HepG2 (cell line): ENCODE data around the gene RSAD2. TPM values are rescaled to one million over a fixed set of nuclear protein-coding genes. Genes with fewer than 3 reads are reported as not detected.

Experiments used
- ATAC-seq: fragments of 200-7000 bp; cut with Tn5 transposase; 3 replicates; pipeline ENCODE4 v1.9.1; 2020; ENCODE audit warnings: mild to moderate bottlenecking, moderate library complexity
- BruUV-seq: library from RNA; stranded (reverse); fragments of 400-500 nt; replicated peaks from 2 replicates; lab custom pipeline; 2021; lab: Mats Ljungman, UMichigan
- CTCF ChIA-PET: fragments of 300-600 bp; formaldehyde crosslinking; extraction: SDS; loops from one replicate; lab custom pipeline; 2021; ENCODE audit warnings: low total read pairs, inconsistent platforms, low intra/inter-chr PET ratio; lab: Yijun Ruan, JAX
- POLR2A ChIA-PET: fragments of 350-600 bp; sonication (Branson Sonifier 250); formaldehyde crosslinking; loops from one replicate; lab custom pipeline; 2020; ENCODE audit warnings: antibody characterized with exemption, inconsistent platforms; lab: Yijun Ruan, JAX
- DNase-seq: peaks from one replicate; pipeline ENCODE4 v3.0.0-alpha.2; 2015; ENCODE audit warnings: low spot score
- FAIRE-seq: peaks from 3 replicates; lab custom pipeline; 2011; peaks lifted over from hg19 to GRCh38; lab: Jason Lieb, UNC
- H2AFZ ChIP-seq: one replicate; pipeline ENCODE4 v1.6.1; 2011; ENCODE audit warnings: low read length, inconsistent platforms
- H3K27ac ChIP-seq: fragments of 300-600 bp; 3 replicates; pipeline ENCODE4 v1.8.0; 2011; ENCODE audit warnings: mixed run types, mild to moderate bottlenecking, mixed read lengths, low read length, inconsistent platforms; ENCODE audit not compliant: insufficient read depth; ENCODE audit errors: extremely low read length
- H3K27me3 ChIP-seq, 2 experiments: fragments of 200-600 bp in 1 of 2; 2 replicates in 1 of 2; 3 replicates in 1 of 2; pipeline versions ENCODE4 v1.6.0 to v1.8.0; 2011; ENCODE audit warnings: low read length in 2 of 2, mild to moderate bottlenecking in 2 of 2, moderate library complexity in 2 of 2, inconsistent platforms in 1 of 2; ENCODE audit not compliant: insufficient read depth in 2 of 2, control insufficient read depth in 1 of 2
- H3K36me3 ChIP-seq, 2 experiments: fragments of 200-600 bp in 1 of 2; replicated peaks in 1 of 2; 2 replicates in 1 of 2; 3 replicates in 1 of 2; pipeline versions ENCODE4 v1.5.1 to v1.8.0; 2011; ENCODE audit warnings: low read length in 2 of 2, inconsistent platforms in 1 of 2; ENCODE audit not compliant: insufficient read depth in 2 of 2, control insufficient read depth in 1 of 2
- H3K4me1 ChIP-seq: 2 replicates; pipeline ENCODE4 v1.5.1; 2012; ENCODE audit warnings: low read length, inconsistent platforms; ENCODE audit not compliant: insufficient read depth
- H3K4me2 ChIP-seq: 2 replicates; pipeline ENCODE4 v1.6.0; 2011; ENCODE audit warnings: low read depth, low read length, inconsistent platforms
- H3K4me3 ChIP-seq, 3 experiments: fragments of 200-600 bp in 1 of 3; sonication (generic), shearing (Covaris generic) in 1 of 3; replicated peaks in 1 of 3; 2 replicates each; pipeline ENCODE4 v1.5.1; 2011 to 2016; ENCODE audit warnings: low read length in 3 of 3, inconsistent platforms in 2 of 3, low read depth in 2 of 3, mild to moderate bottlenecking in 2 of 3, control low read depth in 1 of 3, mixed read lengths in 1 of 3; ENCODE audit not compliant: insufficient read depth in 1 of 3
- H3K79me2 ChIP-seq: one replicate; pipeline ENCODE4 v1.6.1; 2011; ENCODE audit warnings: low read length, inconsistent platforms; ENCODE audit not compliant: insufficient read depth
- H3K9ac ChIP-seq: 2 replicates; pipeline ENCODE4 v1.6.0; 2011; ENCODE audit warnings: mild to moderate bottlenecking, low read depth, low read length, inconsistent platforms; ENCODE audit not compliant: insufficient read depth
- H3K9me3 ChIP-seq: 2 replicates; pipeline ENCODE4 v1.5.1; 2012; ENCODE audit warnings: mild to moderate bottlenecking, low read length
- H4K20me1 ChIP-seq: 2 replicates; pipeline ENCODE4 v1.6.0; 2011; ENCODE audit warnings: inconsistent platforms, mild to moderate bottlenecking, low read length, moderate library complexity; ENCODE audit not compliant: insufficient read depth
- ARID3A ChIP-seq: IDR thresholded peaks from 2 replicates; pipeline ENCODE4 v1.6.1; 2012; ENCODE audit warnings: low read depth, low read length, improper control_type of control experiment
- CTCF ChIP-seq: sonication (generic); formaldehyde crosslinking; IDR thresholded peaks from 2 replicates; pipeline ENCODE4 v1.5.0; 2020; ENCODE audit warnings: mild to moderate bottlenecking, missing genetic modification reagents, moderate library complexity
- HMG20B ChIP-seq: conservative IDR thresholded peaks from 2 replicates; pipeline ENCODE4 v1.6.1; 2016; ENCODE audit warnings: missing genetic modification reagents, missing compliant biosample characterization
- KLF16 ChIP-seq, 2 experiments: sonication (generic) in 1 of 2; formaldehyde crosslinking in 1 of 2; IDR thresholded peaks; 2 replicates each; pipeline versions ENCODE4 v1.6.1 to v1.8.0; 2016 to 2023; ENCODE audit warnings: missing genetic modification reagents in 2 of 2, missing compliant biosample characterization in 1 of 2
- STAG1 ChIP-seq: sonication (generic); formaldehyde crosslinking; IDR thresholded peaks from 2 replicates; pipeline ENCODE4 v1.4.0; 2020; ENCODE audit warnings: missing genetic modification reagents
- WGBS: methylation state at CpG from one replicate; pipeline ENCODE4 v1.1.6; 2017; ENCODE audit warnings: low lambda C conversion rate; 5-methylcytosine and 5-hydroxymethylcytosine counted together
- in situ Hi-C: cut with HindIII; loops from 2 replicates; pipeline ENCODE4 v1.10.0; 2017; ENCODE audit warnings: low pct_unique_long_range_greater_than_20kb; ENCODE audit not compliant: extremely low pct_ligation_motif_present
- intact Hi-C: fragments of 100-400 bp; cut with micrococcal nuclease; formaldehyde crosslinking; loops from one replicate; pipeline ENCODE4 v1.10.0; 2022; ENCODE audit not compliant: unreplicated experiment
- polyA plus RNA-seq, 8 experiments: library from polyadenylated mRNA; depleted of rRNA in 3 of 8; stranded (reverse) in 7 of 8; unstranded in 1 of 8; fragments of >200 nt; fragmentation: Illumina TruSeq in 4 of 8; extraction: Trizol in 4 of 8; gene quantifications; 2 replicates each; pipeline versions ENCODE4 v1.2.1 to v1.2.3, GENCODE V29; 2011 to 2016; ENCODE audit warnings: low read depth in 4 of 8, missing spikeins in 1 of 8, mixed read lengths in 1 of 8; ENCODE audit not compliant: insufficient read depth in 1 of 8
- total RNA-seq, 5 experiments: library from RNA; depleted of rRNA; stranded (reverse); fragments of >200 nt; fragmentation: Illumina TruSeq; extraction: Trizol; gene quantifications; 2 replicates each; pipeline ENCODE4 v1.2.3, GENCODE V29; 2016; ENCODE audit warnings: low read depth in 1 of 5

RSAD2 gene
- total and polyA plus RNA-seq, 2 of the 13 experiments (the other 11 are each of a cell fraction or from before 2014, with no cell fraction given), result 0.11 TPM; not detected in 1

GRCh38 chr2:6828299-6828584, 49.3 kb upstream of the RSAD2 start:
- H2AFZ ChIP-seq, result no peak overlapping the region
- H3K79me2 ChIP-seq, result no peaks in the 10 kb centered on the region
- intact Hi-C loops, result loop anchor here (5.0 kb wide), 1 partner anchor 214 kb away; no protein-coding TSS in a partner anchor
- ATAC-seq, result 0 out of 3 replicates have a peak, but pooled peaks have one; percentile 29
- TF ChIP-seq STAG1 (peak; percentile 50), ARID3A (peak; percentile 34; the same call in 1 of the 2 replicates), KLF16 (CRISPR knock-in tag; IDR thresholded peaks at IDR 0.05) (no peak), HMG20B (CRISPR knock-in tag) (no peak), CTCF (CRISPR knock-in tag) (0 out of 2 replicates have a peak, but pooled peaks have one; percentile 17)
- TF ChIP-seq, all 625 proteins: peak for 3
- peaks cover 22% of the 10 kb centered on the region; the same call in 1 of the 2 replicates for H3K9me3 ChIP-seq
- no peak overlapping the region for H3K4me2 ChIP-seq
- no peaks in the 10 kb centered on the region for H3K36me3 ChIP-seq
- no peaks in the 10 kb centered on the region for H4K20me1 ChIP-seq
- WGBS, result 0% methylated on average over 2 of the region's 2 CpGs
- FAIRE-seq, result no peak
- no peak overlapping the region for H3K4me3 ChIP-seq
- ChIA-PET CTCF (interaction anchor here (1.4 kb wide), 1 partner anchor 38 kb away, joined by 4 read pairs; no protein-coding TSS in a partner anchor), POLR2A (no interaction called here)
- peaks cover 0 to 3% of the 10 kb centered on the region in 2 experiments; a peak in 1 of 5 replicates for H3K27me3 ChIP-seq
- in situ Hi-C loops, result no loop called here
- H3K9ac ChIP-seq, result no peak overlapping the region
- H3K4me1 ChIP-seq, result no peaks in the 10 kb centered on the region
- DNase-seq, result peak; percentile 26
- H3K27ac ChIP-seq, result no peak overlapping the region
- no TSS peak for BruUV-seq
